GM23338 (cell line): Measurements from ENCODE around the gene TMEM63A. TPM values are rescaled to one million over a fixed set of nuclear protein-coding genes. Genes with fewer than 3 reads are reported as not detected.
A peak's percentile ranks its signal among the peaks of the same experiment; 100 is the strongest.

ENCODE experiments used
- ATAC-seq: fragments of 200-7000 bp; cut with Tn5 transposase; 3 replicates; pipeline ENCODE4 v1.9.1; 2020
- DNase-seq: peaks from one replicate; pipeline ENCODE4 v3.0.0-alpha.2; 2015; ENCODE audit warnings: low spot score
- H2AFZ ChIP-seq: fragments of 200-600 bp; sonication (generic); 2 replicates; pipeline ENCODE4 v1.8.0; 2016; ENCODE audit warnings: antibody characterized with exemption, mild to moderate bottlenecking, moderate library complexity
- H3F3A ChIP-seq: fragments of 200-600 bp; sonication (generic); replicated peaks from 2 replicates; pipeline ENCODE4 v1.8.0; 2017; ENCODE audit warnings: antibody characterized with exemption, mixed run types, low read depth
- H3K27ac ChIP-seq: fragments of 200-600 bp; sonication (generic); 2 replicates; pipeline ENCODE4 v1.6.1; 2016; ENCODE audit warnings: low read depth
- H3K27me3 ChIP-seq: fragments of 200-600 bp; sonication (generic); 2 replicates; pipeline ENCODE4 v1.8.0; 2016; ENCODE audit warnings: mild to moderate bottlenecking, mixed run types, moderate library complexity; ENCODE audit not compliant: insufficient read depth
- H3K36me3 ChIP-seq: fragments of 200-600 bp; sonication (generic); 2 replicates; pipeline ENCODE4 v1.8.0; 2016; ENCODE audit warnings: mild to moderate bottlenecking; ENCODE audit not compliant: insufficient read depth
- H3K4me1 ChIP-seq: fragments of 200-600 bp; sonication (generic); 2 replicates; pipeline ENCODE4 v1.8.0; 2016; ENCODE audit warnings: mild to moderate bottlenecking, moderate library complexity; ENCODE audit not compliant: insufficient read depth
- H3K4me2 ChIP-seq: fragments of 200-600 bp; sonication (generic); 2 replicates; pipeline ENCODE4 v1.7.1; 2017; ENCODE audit warnings: mixed run types
- H3K4me3 ChIP-seq: fragments of 200-600 bp; sonication (generic); 2 replicates; pipeline ENCODE4 v1.6.1; 2016; ENCODE audit warnings: mixed run types
- H3K79me2 ChIP-seq: fragments of 200-600 bp; sonication (generic); replicated peaks from 2 replicates; pipeline ENCODE4 v1.8.0; 2017; ENCODE audit warnings: mild to moderate bottlenecking; ENCODE audit not compliant: insufficient read depth
- H3K9me2 ChIP-seq: fragments of 200-600 bp; sonication (generic); 2 replicates; pipeline ENCODE4 v1.8.0; 2017; ENCODE audit not compliant: insufficient read depth
- H4K20me1 ChIP-seq: fragments of 200-600 bp; sonication (generic); replicated peaks from 2 replicates; pipeline ENCODE4 v1.8.0; 2017; ENCODE audit warnings: mild to moderate bottlenecking; ENCODE audit not compliant: insufficient read depth
- H3K27ac Mint-ChIP-seq: 2 replicates; pipeline ENCODE4 v1.8.0; 2020; ENCODE audit warnings: inconsistent platforms, mild to moderate bottlenecking, moderate library complexity, mixed read lengths
- H3K27me3 Mint-ChIP-seq: 3 replicates; pipeline ENCODE4 v1.8.0; 2022; ENCODE audit warnings: low read depth, mild to moderate bottlenecking, moderate library complexity, mixed read lengths, inconsistent platforms; ENCODE audit not compliant: insufficient read depth, poor library complexity
- H3K36me3 Mint-ChIP-seq: 3 replicates; pipeline ENCODE4 v1.8.0; 2021; ENCODE audit warnings: low read depth, mild to moderate bottlenecking, inconsistent platforms, moderate library complexity, mixed read lengths
- H3K4me1 Mint-ChIP-seq: 3 replicates; pipeline ENCODE4 v1.8.0; 2020; ENCODE audit warnings: mild to moderate bottlenecking, inconsistent platforms, mixed read lengths
- H3K4me3 Mint-ChIP-seq: 3 replicates; pipeline ENCODE4 v1.8.0; 2021; ENCODE audit warnings: moderate library complexity, mild to moderate bottlenecking, inconsistent platforms, mixed read lengths
- H3K9me3 Mint-ChIP-seq: 3 replicates; pipeline ENCODE4 v1.8.0; 2020; ENCODE audit warnings: moderate library complexity, mild to moderate bottlenecking, inconsistent platforms, mixed read lengths
- EZH2 ChIP-seq: fragments of 200-600 bp; sonication (generic); IDR thresholded peaks from one replicate; pipeline ENCODE4 v1.8.0; 2017; ENCODE audit warnings: antibody characterized with exemption, mild to moderate bottlenecking, low read depth; ENCODE audit not compliant: unreplicated experiment
- JUNB ChIP-seq: IDR thresholded peaks from one replicate; pipeline ENCODE4 v1.6.1; 2016; ENCODE audit warnings: antibody characterized with exemption; ENCODE audit not compliant: unreplicated experiment
- NANOG ChIP-seq: IDR thresholded peaks from 2 replicates; pipeline ENCODE4 v1.6.1; 2016; ENCODE audit warnings: antibody characterized with exemption, borderline replicate concordance
- POLR2AphosphoS5 ChIP-seq: IDR thresholded peaks from 2 replicates; pipeline ENCODE4 v1.6.1; 2016; ENCODE audit warnings: antibody characterized with exemption, low read depth
- STAT1 ChIP-seq: IDR thresholded peaks from one replicate; pipeline ENCODE4 v1.6.1; 2016; ENCODE audit warnings: antibody characterized with exemption; ENCODE audit not compliant: unreplicated experiment
- ZNF114 ChIP-seq: fragments of 250-450 bp; sonication (Bioruptor Pico); IDR thresholded peaks from 2 replicates; pipeline ENCODE4 v1.5.0; 2020; ENCODE audit warnings: mild to moderate bottlenecking, moderate library complexity
- ZNF331 ChIP-seq: fragments of 250-450 bp; sonication (Bioruptor Pico); IDR thresholded peaks from 2 replicates; pipeline ENCODE4 v1.5.0; 2020; ENCODE audit warnings: low read depth, mild to moderate bottlenecking, moderate library complexity
- polyA plus RNA-seq: library from polyadenylated mRNA; unstranded; fragments of >200 nt; fragmentation: Nextera tagmentation; extraction: Ambion mirVana; gene quantifications from 2 replicates; pipeline ENCODE4 v1.2.1, GENCODE V29; 2016
- total RNA-seq: library from RNA; depleted of rRNA; stranded (reverse); fragments of >200 nt; shearing (Covaris generic); gene quantifications from 2 replicates; pipeline ENCODE4 v1.2.3, GENCODE V29; 2014
- TF ChIP-seq, protein P1 (sequence below): IDR thresholded peaks from 2 replicates; pipeline ENCODE4 v1.6.1; 2016; ENCODE audit warnings: antibody characterized with exemption
- TF ChIP-seq, protein P2 (sequence below), 2 experiments: fragments of 200-600 bp in 1 of 2; sonication (generic) in 1 of 2; conservative IDR thresholded peaks; 2 replicates each; pipeline versions ENCODE4 v1.5.1 to v1.6.1; 2016 to 2017; ENCODE audit warnings: antibody characterized with exemption in 2 of 2, low read depth in 2 of 2, mild to moderate bottlenecking in 2 of 2, moderate library complexity in 1 of 2

The TMEM63A gene
- total and polyA plus RNA-seq, 2 experiments from 2014 or later: 31.7 to 76.9 TPM

DNA sequence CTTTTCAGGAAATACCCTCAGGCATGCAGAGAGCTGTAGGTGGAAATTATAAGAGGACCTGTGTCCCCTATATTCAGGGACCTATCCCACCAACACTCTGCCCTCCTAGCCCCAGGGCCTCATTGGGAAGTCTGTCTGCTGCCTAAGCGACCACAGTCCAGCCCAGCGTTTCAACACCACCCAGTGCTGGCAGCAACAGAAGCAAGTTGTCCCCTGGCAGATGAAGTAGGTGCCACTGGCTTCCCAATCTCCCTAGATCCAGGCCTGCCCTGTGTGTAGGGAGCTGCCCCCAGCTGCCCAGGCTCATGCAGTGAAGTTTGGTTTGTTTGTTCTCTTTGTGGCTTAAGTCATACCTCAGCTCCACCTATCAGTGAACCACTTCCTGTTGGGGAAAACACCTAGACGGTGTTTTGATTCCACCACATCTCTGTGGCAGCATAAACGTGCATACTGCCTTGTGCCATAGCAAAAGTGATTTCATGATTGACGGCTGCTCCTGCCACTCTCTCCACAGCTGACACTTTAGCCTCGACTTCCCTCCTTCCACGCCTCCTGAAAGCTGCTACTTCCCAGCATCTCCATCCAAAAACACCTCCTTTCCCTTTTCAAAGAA lies 14.9 kb upstream of the TMEM63A start:
- no peak overlapping the region for H3K4me2 ChIP-seq
- peak overlapping the region; percentile 90; the same call in 1 of the 2 replicates for H3K27ac ChIP-seq
- DNase-seq (no peak), ATAC-seq (no peak)
- H3K27me3 ChIP-seq: no peaks in the 10 kb centered on the region
- Mint-ChIP-seq H3K4me1 (peaks cover 39% of the 10 kb centered on the region), H3K4me3 (no peak overlapping the region), H3K9me3 (no peaks in the 10 kb centered on the region; the same call in 2 of the 3 replicates), H3K27me3 (peaks cover 12% of the 10 kb centered on the region), H3K36me3 (no peaks in the 10 kb centered on the region; the same call in 2 of the 3 replicates), H3K27ac (peak overlapping the region; percentile 13; the same call in 1 of the 2 replicates)
- H3K79me2 ChIP-seq: no peaks in the 10 kb centered on the region
- H3F3A ChIP-seq: peaks cover 9% of the 10 kb centered on the region; the same call in 1 of the 2 replicates
- no peak overlapping the region for H2AFZ ChIP-seq
- H3K9me2 ChIP-seq: no peaks in the 10 kb centered on the region
- no peak overlapping the region for H3K4me3 ChIP-seq
- TF ChIP-seq POLR2AphosphoS5: no peak
- no peak for TF ChIP-seq ZNF331
- no peak for TF ChIP-seq NANOG
- peaks cover 44% of the 10 kb centered on the region for H3K4me1 ChIP-seq
- H4K20me1 ChIP-seq: no peaks in the 10 kb centered on the region
- H3K36me3 ChIP-seq: no peaks in the 10 kb centered on the region

DNA sequence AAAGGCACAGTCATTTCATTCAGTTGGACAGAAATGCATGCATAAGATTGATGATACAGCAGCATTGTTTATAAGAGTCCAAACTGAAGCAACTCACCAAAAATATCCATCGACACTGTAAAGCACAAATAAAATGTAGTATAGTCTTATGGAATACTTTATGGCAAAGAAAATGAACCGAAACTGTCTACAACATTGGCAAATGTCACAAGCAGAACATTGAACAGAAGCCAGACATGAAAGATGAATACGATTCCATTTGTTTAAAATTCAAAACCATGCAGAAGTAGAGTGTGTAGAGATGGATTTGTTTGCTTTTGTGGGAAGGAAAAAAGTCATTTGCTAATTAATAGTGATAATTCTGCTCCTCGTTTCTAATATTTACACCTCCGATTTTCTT lies 14.3 kb upstream of the TMEM63A start:
- Histone ChIP-seq H4K20me1 (no peaks in the 10 kb centered on the region), H3K79me2 (no peaks in the 10 kb centered on the region), H3K27me3 (no peaks in the 10 kb centered on the region), H3K36me3 (no peaks in the 10 kb centered on the region), H2AFZ (no peak overlapping the region), H3F3A (peaks cover 9% of the 10 kb centered on the region; the same call in 1 of the 2 replicates), H3K9me2 (no peaks in the 10 kb centered on the region), H3K27ac (no peak overlapping the region), H3K4me1 (peaks cover 44% of the 10 kb centered on the region), H3K4me2 (no peak overlapping the region), H3K4me3 (no peak overlapping the region)
- Mint-ChIP-seq H3K9me3 (no peaks in the 10 kb centered on the region; the same call in 2 of the 3 replicates), H3K36me3 (no peaks in the 10 kb centered on the region; the same call in 2 of the 3 replicates), H3K27me3 (peaks cover 12% of the 10 kb centered on the region), H3K27ac (no peak overlapping the region), H3K4me3 (no peak overlapping the region), H3K4me1 (peaks cover 41% of the 10 kb centered on the region)
- ATAC-seq: no peak
- DNase-seq: no peak
- no peak for TF ChIP-seq STAT1
- TF ChIP-seq, protein P1, sequence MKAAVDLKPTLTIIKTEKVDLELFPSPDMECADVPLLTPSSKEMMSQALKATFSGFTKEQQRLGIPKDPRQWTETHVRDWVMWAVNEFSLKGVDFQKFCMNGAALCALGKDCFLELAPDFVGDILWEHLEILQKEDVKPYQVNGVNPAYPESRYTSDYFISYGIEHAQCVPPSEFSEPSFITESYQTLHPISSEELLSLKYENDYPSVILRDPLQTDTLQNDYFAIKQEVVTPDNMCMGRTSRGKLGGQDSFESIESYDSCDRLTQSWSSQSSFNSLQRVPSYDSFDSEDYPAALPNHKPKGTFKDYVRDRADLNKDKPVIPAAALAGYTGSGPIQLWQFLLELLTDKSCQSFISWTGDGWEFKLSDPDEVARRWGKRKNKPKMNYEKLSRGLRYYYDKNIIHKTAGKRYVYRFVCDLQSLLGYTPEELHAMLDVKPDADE: no peak
- no peak for TF ChIP-seq ZNF331
- no peak for TF ChIP-seq POLR2AphosphoS5

DNA sequence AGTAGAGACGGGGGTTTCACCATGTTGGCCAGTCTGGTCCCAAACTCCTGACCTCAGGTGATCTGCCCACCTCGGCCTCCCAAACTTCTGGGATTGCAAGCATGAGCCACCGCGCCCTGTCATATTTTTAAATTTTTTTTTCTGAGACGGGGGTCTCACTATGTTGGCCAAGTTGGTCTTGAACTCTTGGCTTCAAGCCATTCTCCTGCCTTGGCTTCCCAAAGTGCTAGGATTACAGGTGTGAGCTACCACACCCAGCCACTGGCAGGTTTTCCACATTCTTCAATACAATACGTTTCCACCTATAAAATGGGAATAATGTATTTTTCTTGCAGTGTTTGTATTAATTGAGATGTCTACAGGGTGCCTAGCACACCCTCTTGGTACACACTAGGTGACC lies 10.1 kb upstream of the TMEM63A start:
- peaks cover 39% of the 10 kb centered on the region for H3K4me1 Mint-ChIP-seq
- H3K4me2 ChIP-seq: no peak overlapping the region
- H3K36me3 ChIP-seq: no peaks in the 10 kb centered on the region
- H3F3A ChIP-seq: peaks cover 7% of the 10 kb centered on the region
- no peak overlapping the region for H3K27ac Mint-ChIP-seq
- no peak overlapping the region for H3K4me3 ChIP-seq
- H3K4me3 Mint-ChIP-seq: no peak overlapping the region
- H2AFZ ChIP-seq: no peak overlapping the region
- no peak overlapping the region for H3K27ac ChIP-seq
- no peak for ATAC-seq
- 0 out of 2 replicates have a peak, but pooled peaks cover 4% of the 10 kb centered on the region for H3K79me2 ChIP-seq
- no peaks in the 10 kb centered on the region for H4K20me1 ChIP-seq
- H3K27me3 ChIP-seq: no peaks in the 10 kb centered on the region
- H3K9me2 ChIP-seq: no peaks in the 10 kb centered on the region
- DNase-seq: no peak
- H3K27me3 Mint-ChIP-seq: peaks cover 13% of the 10 kb centered on the region
- no peaks in the 10 kb centered on the region for H3K9me3 Mint-ChIP-seq
- no peaks in the 10 kb centered on the region for H3K36me3 Mint-ChIP-seq
- H3K4me1 ChIP-seq: peaks cover 40% of the 10 kb centered on the region
- TF ChIP-seq ZNF114 (no peak), JUNB (no peak), EZH2 (no peak)
- TF ChIP-seq, protein P2, sequence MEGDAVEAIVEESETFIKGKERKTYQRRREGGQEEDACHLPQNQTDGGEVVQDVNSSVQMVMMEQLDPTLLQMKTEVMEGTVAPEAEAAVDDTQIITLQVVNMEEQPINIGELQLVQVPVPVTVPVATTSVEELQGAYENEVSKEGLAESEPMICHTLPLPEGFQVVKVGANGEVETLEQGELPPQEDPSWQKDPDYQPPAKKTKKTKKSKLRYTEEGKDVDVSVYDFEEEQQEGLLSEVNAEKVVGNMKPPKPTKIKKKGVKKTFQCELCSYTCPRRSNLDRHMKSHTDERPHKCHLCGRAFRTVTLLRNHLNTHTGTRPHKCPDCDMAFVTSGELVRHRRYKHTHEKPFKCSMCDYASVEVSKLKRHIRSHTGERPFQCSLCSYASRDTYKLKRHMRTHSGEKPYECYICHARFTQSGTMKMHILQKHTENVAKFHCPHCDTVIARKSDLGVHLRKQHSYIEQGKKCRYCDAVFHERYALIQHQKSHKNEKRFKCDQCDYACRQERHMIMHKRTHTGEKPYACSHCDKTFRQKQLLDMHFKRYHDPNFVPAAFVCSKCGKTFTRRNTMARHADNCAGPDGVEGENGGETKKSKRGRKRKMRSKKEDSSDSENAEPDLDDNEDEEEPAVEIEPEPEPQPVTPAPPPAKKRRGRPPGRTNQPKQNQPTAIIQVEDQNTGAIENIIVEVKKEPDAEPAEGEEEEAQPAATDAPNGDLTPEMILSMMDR (conservative IDR thresholded peaks at IDR 0.05; ENCODE audit: low read depth in 2 of 2): no peak
